ENCODE results near the gene LAMA2. TPM values are rescaled to one million over a fixed set of nuclear protein-coding genes. Genes with fewer than 3 reads are reported as not detected.
A peak's percentile ranks its signal among the peaks of the same experiment; 100 is the strongest.

Gene LAMA2
- total and polyA plus RNA-seq, 7 donors = 8.8 to 59.0 (median 27.3) TPM

- H3K4me1 ChIP-seq = peaks cover 26% of the 10 kb centered on the region
- peaks cover 0 to 23% of the 10 kb centered on the region in 2 donors for H3K36me3 ChIP-seq (ENCODE audit: insufficient read depth in 1 of 2, low read depth in 1 of 2)
- TF ChIP-seq, protein P1, sequence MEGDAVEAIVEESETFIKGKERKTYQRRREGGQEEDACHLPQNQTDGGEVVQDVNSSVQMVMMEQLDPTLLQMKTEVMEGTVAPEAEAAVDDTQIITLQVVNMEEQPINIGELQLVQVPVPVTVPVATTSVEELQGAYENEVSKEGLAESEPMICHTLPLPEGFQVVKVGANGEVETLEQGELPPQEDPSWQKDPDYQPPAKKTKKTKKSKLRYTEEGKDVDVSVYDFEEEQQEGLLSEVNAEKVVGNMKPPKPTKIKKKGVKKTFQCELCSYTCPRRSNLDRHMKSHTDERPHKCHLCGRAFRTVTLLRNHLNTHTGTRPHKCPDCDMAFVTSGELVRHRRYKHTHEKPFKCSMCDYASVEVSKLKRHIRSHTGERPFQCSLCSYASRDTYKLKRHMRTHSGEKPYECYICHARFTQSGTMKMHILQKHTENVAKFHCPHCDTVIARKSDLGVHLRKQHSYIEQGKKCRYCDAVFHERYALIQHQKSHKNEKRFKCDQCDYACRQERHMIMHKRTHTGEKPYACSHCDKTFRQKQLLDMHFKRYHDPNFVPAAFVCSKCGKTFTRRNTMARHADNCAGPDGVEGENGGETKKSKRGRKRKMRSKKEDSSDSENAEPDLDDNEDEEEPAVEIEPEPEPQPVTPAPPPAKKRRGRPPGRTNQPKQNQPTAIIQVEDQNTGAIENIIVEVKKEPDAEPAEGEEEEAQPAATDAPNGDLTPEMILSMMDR (IDR thresholded peaks at IDR 0.05) = no peak
- ATAC-seq = no peak
- intact Hi-C loops (cut with DNase I) = loop anchor here in 1 of 2 donors (2.0 kb wide), 1 partner anchor 77 kb away; no protein-coding TSS in a partner anchor
- no peaks in the 10 kb centered on the region for H3K27me3 ChIP-seq (ENCODE audit: insufficient read depth in 3 of 3, low read length in 2 of 3)
- WGBS, 3 donors = 66 to 81% (median 71%) methylated on average over 6 of the region's 6 CpGs
- no peak for DNase-seq
- H3K9me3 ChIP-seq = no peaks in the 10 kb centered on the region
- H3K4me3 ChIP-seq = no peak overlapping the region
- no peak overlapping the region for H3K27ac ChIP-seq
These were observed 614.8 kb downstream of the LAMA2 start for GRCh38 chr6:129497481-129498441.

DNA sequence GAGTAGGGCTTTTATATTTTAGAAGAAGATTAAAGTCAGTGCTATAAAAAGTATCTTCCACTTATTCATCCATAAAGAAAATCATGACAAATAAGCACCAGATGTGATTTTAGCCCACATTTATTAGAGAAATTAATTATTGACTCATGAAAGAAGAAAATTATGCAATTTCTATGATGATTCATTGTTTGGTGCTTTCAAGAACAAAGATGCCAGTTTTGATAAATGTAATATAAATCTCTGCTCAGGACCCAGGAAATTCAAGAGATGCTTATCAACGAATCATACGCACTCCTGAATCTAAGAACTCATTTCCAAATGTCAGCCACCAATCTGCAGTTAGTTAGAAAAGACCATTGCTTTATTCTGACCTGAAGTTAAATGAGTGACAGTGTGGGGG, 615.6 kb downstream of the LAMA2 start:
- ATAC-seq = no peak
- H3K36me3 ChIP-seq (ENCODE audit: insufficient read depth in 1 of 2, low read depth in 1 of 2) = peaks cover 0 to 18% of the 10 kb centered on the region in 2 donors
- WGBS, 3 donors = 83 to 94% (median 90%) methylated on average over 2 of the region's 2 CpGs

GRCh38 chr6:129498950-129499842, 616.3 kb downstream of the LAMA2 start:
- Histone ChIP-seq H3K9me3 (no peaks in the 10 kb centered on the region), H3K36me3 (ENCODE audit: insufficient read depth in 1 of 2, low read depth in 1 of 2) (peaks cover 0 to 12% of the 10 kb centered on the region in 2 donors), H3K27me3 (ENCODE audit: insufficient read depth in 3 of 3, low read length in 2 of 3) (no peaks in the 10 kb centered on the region), H3K27ac (no peak overlapping the region), H3K4me3 (peak overlapping the region; percentile 16), H3K4me1 (peaks cover 40% of the 10 kb centered on the region)
- intact Hi-C loops (cut with DNase I) = loop anchor here (1.0 to 2.0 kb wide), 2 partner anchors 76 kb away; no protein-coding TSS in a partner anchor
- 16 to 25% (median 17%) methylated on average over 8 of the region's 8 CpGs for WGBS, 3 donors
- DNase-seq (no peak), ATAC-seq (peak in 2 of 4 donors; percentile 44 to 58)
- TF ChIP-seq, protein P1 (IDR thresholded peaks at IDR 0.05) = peak; percentile 70

More for the DNA sequence above, 615.6 kb downstream of the LAMA2 start:
- H3K27me3 ChIP-seq (ENCODE audit: insufficient read depth in 3 of 3, low read length in 2 of 3) = no peaks in the 10 kb centered on the region
- intact Hi-C loops (cut with DNase I) = loop anchor here in 1 of 2 donors (2.0 kb wide), 1 partner anchor 76 kb away; no protein-coding TSS in a partner anchor
- TF ChIP-seq, protein P1 (IDR thresholded peaks at IDR 0.05) = no peak
- H3K27ac ChIP-seq = no peak overlapping the region
- no peaks in the 10 kb centered on the region for H3K9me3 ChIP-seq
- peaks cover 33% of the 10 kb centered on the region for H3K4me1 ChIP-seq
- no peak for DNase-seq
- no peak overlapping the region for H3K4me3 ChIP-seq

- Histone ChIP-seq H3K9me3 (no peaks in the 10 kb centered on the region), H3K27me3 (ENCODE audit: insufficient read depth in 3 of 3, low read length in 2 of 3) (no peaks in the 10 kb centered on the region), H3K4me1 (peaks cover 40% of the 10 kb centered on the region), H3K36me3 (ENCODE audit: insufficient read depth in 1 of 2, low read depth in 1 of 2) (peaks cover 0 to 9% of the 10 kb centered on the region in 2 donors), H3K4me3 (no peak overlapping the region), H3K27ac (no peak overlapping the region)
- no peak for DNase-seq
- no peak for ATAC-seq
- 79 to 90% (median 86%) methylated on average over 4 of the region's 4 CpGs for WGBS, 3 donors
- TF ChIP-seq, protein P1 (IDR thresholded peaks at IDR 0.05) = no peak
- intact Hi-C loops (cut with DNase I) = loop anchor here (1.0 to 5.0 kb wide), 4 partner anchors 75 to 522 kb away; no protein-coding TSS in a partner anchor
These were observed 616.9 kb downstream of the LAMA2 start for GRCh38 chr6:129499843-129500219.
